H9 (cell line): ENCODE results near the gene ANXA9. TPM values are rescaled to one million over a fixed set of nuclear protein-coding genes. Genes with fewer than 3 reads are reported as not detected.

ENCODE experiments used
- DNase-seq: peaks from one replicate; pipeline ENCODE4 v3.0.0-alpha.2; 2017
- H2AFZ ChIP-seq: one replicate; pipeline ENCODE4 v1.6.1; 2013; ENCODE audit warnings: mild to moderate bottlenecking, low read length, control low read depth, moderate library complexity
- H2AK5ac ChIP-seq: 2 replicates; pipeline ENCODE4 v1.6.1; 2013; ENCODE audit warnings: low read length, control low read depth, mixed read lengths; ENCODE audit not compliant: insufficient read length
- H2BK120ac ChIP-seq: one replicate; pipeline ENCODE4 v1.6.1; 2013; ENCODE audit warnings: low read depth, mild to moderate bottlenecking, low read length, control low read depth, inconsistent platforms; ENCODE audit not compliant: poor library complexity, severe bottlenecking
- H2BK12ac ChIP-seq: 2 replicates; pipeline ENCODE4 v1.6.1; 2013; ENCODE audit warnings: low read length, control low read depth, mixed read lengths, low read depth; ENCODE audit not compliant: insufficient read length
- H2BK15ac ChIP-seq: 2 replicates; pipeline ENCODE4 v1.6.1; 2013; ENCODE audit warnings: low read depth, low read length, control low read depth
- H2BK20ac ChIP-seq: one replicate; pipeline ENCODE4 v1.6.1; 2013; ENCODE audit warnings: low read depth, mild to moderate bottlenecking, low read length, control low read depth, inconsistent platforms; ENCODE audit not compliant: poor library complexity, severe bottlenecking
- H2BK5ac ChIP-seq: 2 replicates; pipeline ENCODE4 v1.6.1; 2013; ENCODE audit warnings: low read length, control low read depth, mixed read lengths; ENCODE audit not compliant: insufficient read length
- H3K14ac ChIP-seq: 2 replicates; pipeline ENCODE4 v1.6.1; 2013; ENCODE audit warnings: low read length, control low read depth; ENCODE audit not compliant: insufficient read depth
- H3K18ac ChIP-seq: 2 replicates; pipeline ENCODE4 v1.6.1; 2013; ENCODE audit warnings: low read depth, mild to moderate bottlenecking, mixed read lengths, low read length, control low read depth; ENCODE audit not compliant: insufficient read length
- H3K23ac ChIP-seq: 2 replicates; pipeline ENCODE4 v1.6.1; 2013; ENCODE audit warnings: low read length, control low read depth, mixed read lengths, low read depth; ENCODE audit not compliant: insufficient read length
- H3K23me2 ChIP-seq: 2 replicates; pipeline ENCODE4 v1.6.1; 2013; ENCODE audit warnings: low read depth, mild to moderate bottlenecking, mixed read lengths, low read length, control low read depth; ENCODE audit not compliant: insufficient read length, poor library complexity, severe bottlenecking
- H3K27ac ChIP-seq: 2 replicates; pipeline ENCODE4 v1.5.1; 2013; ENCODE audit warnings: low read length, control low read depth, mixed read lengths, low read depth; ENCODE audit not compliant: insufficient read length
- H3K27me3 ChIP-seq: 2 replicates; pipeline ENCODE4 v1.6.1; 2013; ENCODE audit warnings: low read length, control low read depth, inconsistent platforms; ENCODE audit not compliant: insufficient read depth
- H3K4ac ChIP-seq: 2 replicates; pipeline ENCODE4 v1.6.1; 2013; ENCODE audit warnings: low read depth, mild to moderate bottlenecking, control low read depth, inconsistent platforms, low read length, moderate library complexity
- H3K4me1 ChIP-seq: 2 replicates; pipeline ENCODE4 v1.6.1; 2013; ENCODE audit warnings: low read length, control low read depth, inconsistent platforms; ENCODE audit not compliant: insufficient read depth
- H3K4me2 ChIP-seq: 2 replicates; pipeline ENCODE4 v1.6.1; 2013; ENCODE audit warnings: low read length, control low read depth, mixed read lengths; ENCODE audit not compliant: insufficient read length, insufficient read depth
- H3K56ac ChIP-seq: 2 replicates; pipeline ENCODE4 v1.6.1; 2013; ENCODE audit warnings: low read depth, mild to moderate bottlenecking, mixed read lengths, low read length, control low read depth; ENCODE audit not compliant: insufficient read length
- H3K79me1 ChIP-seq: 2 replicates; pipeline ENCODE4 v1.6.1; 2013; ENCODE audit warnings: low read depth, mild to moderate bottlenecking, moderate library complexity, low read length, control low read depth, inconsistent platforms; ENCODE audit not compliant: insufficient read depth, poor library complexity, severe bottlenecking
- H3K79me2 ChIP-seq: 2 replicates; pipeline ENCODE4 v1.6.1; 2013; ENCODE audit warnings: low read length, control low read depth, inconsistent platforms; ENCODE audit not compliant: insufficient read depth
- H3K9ac ChIP-seq: 2 replicates; pipeline ENCODE4 v1.6.1; 2013; ENCODE audit warnings: low read length, control low read depth, mixed read lengths; ENCODE audit not compliant: insufficient read length; ENCODE audit errors: extremely low read depth
- H3K9me3 ChIP-seq: one replicate; pipeline ENCODE4 v1.6.1; 2013; ENCODE audit warnings: low read depth, low read length, inconsistent platforms; ENCODE audit not compliant: control insufficient read depth
- H3T11ph ChIP-seq: one replicate; pipeline ENCODE4 v1.6.1; 2013; ENCODE audit warnings: mild to moderate bottlenecking, low read length, control low read depth, inconsistent platforms
- H4K20me1 ChIP-seq: one replicate; pipeline ENCODE4 v1.6.1; 2013; ENCODE audit not compliant: control insufficient read depth, insufficient read length, insufficient read depth
- H4K5ac ChIP-seq: 2 replicates; pipeline ENCODE4 v1.6.1; 2013; ENCODE audit warnings: low read depth, mild to moderate bottlenecking, mixed read lengths, low read length, control low read depth; ENCODE audit not compliant: insufficient read length
- H4K8ac ChIP-seq: replicated peaks from 2 replicates; pipeline ENCODE4 v1.6.1; 2013; ENCODE audit warnings: low read length, control low read depth, mixed read lengths, low read depth; ENCODE audit not compliant: insufficient read length
- H4K91ac ChIP-seq: 2 replicates; pipeline ENCODE4 v1.6.1; 2013; ENCODE audit warnings: low read depth, mild to moderate bottlenecking, moderate library complexity, mixed read lengths, low read length, control low read depth; ENCODE audit not compliant: insufficient read length
- H3K27ac Mint-ChIP-seq, 3 experiments: 2 replicates in 2 of 3; 3 replicates in 1 of 3; pipeline ENCODE4 v1.8.0; 2020 to 2021; ENCODE audit warnings: mixed read lengths in 3 of 3, mild to moderate bottlenecking in 1 of 3, moderate library complexity in 1 of 3
- H3K27me3 Mint-ChIP-seq: 2 replicates; pipeline ENCODE4 v1.8.0; 2021; ENCODE audit warnings: low read depth, mild to moderate bottlenecking, moderate library complexity, mixed read lengths
- H3K36me3 Mint-ChIP-seq, 3 experiments: 2 replicates in 2 of 3; 3 replicates in 1 of 3; pipeline ENCODE4 v1.8.0; 2020 to 2021; ENCODE audit warnings: low read depth in 3 of 3, mixed read lengths in 3 of 3; ENCODE audit not compliant: insufficient read depth in 1 of 3
- H3K4me1 Mint-ChIP-seq, 2 experiments: 2 replicates each; pipeline ENCODE4 v1.8.0; 2020; ENCODE audit warnings: mixed read lengths in 2 of 2
- H3K4me3 Mint-ChIP-seq, 2 experiments: 2 replicates in 1 of 2; 3 replicates in 1 of 2; pipeline ENCODE4 v1.8.0; 2020 to 2021; ENCODE audit warnings: mild to moderate bottlenecking in 2 of 2, mixed read lengths in 2 of 2, moderate library complexity in 1 of 2
- H3K9me3 Mint-ChIP-seq, 2 experiments: 2 replicates in 1 of 2; 3 replicates in 1 of 2; pipeline ENCODE4 v1.8.0; 2020; ENCODE audit warnings: mild to moderate bottlenecking in 2 of 2, mixed read lengths in 2 of 2, moderate library complexity in 1 of 2
- CTCF ChIP-seq: fragments of 200-600 bp; sonication (generic); conservative IDR thresholded peaks from 3 replicates; pipeline ENCODE4 v1.8.0; 2021; ENCODE audit warnings: antibody characterized with exemption, mild to moderate bottlenecking
- WGBS: extraction: QIAGEN DNeasy Blood & Tissue Kit; methylation state at CpG from one replicate; pipeline ENCODE4 v1.1.7; 2013; ENCODE audit warnings: missing lambda C conversion rate, low lambda C conversion rate, mixed read lengths; ENCODE audit not compliant: insufficient read length; ENCODE audit errors: extremely low coverage; 5-methylcytosine and 5-hydroxymethylcytosine counted together
- total RNA-seq: library from RNA; stranded (reverse); gene quantifications from 2 replicates; pipeline ENCODE4 v1.2.1, GENCODE V29; 2021

Gene ANXA9
- total RNA-seq, 1 experiment from 2014 or later: 0.92 TPM

DNA sequence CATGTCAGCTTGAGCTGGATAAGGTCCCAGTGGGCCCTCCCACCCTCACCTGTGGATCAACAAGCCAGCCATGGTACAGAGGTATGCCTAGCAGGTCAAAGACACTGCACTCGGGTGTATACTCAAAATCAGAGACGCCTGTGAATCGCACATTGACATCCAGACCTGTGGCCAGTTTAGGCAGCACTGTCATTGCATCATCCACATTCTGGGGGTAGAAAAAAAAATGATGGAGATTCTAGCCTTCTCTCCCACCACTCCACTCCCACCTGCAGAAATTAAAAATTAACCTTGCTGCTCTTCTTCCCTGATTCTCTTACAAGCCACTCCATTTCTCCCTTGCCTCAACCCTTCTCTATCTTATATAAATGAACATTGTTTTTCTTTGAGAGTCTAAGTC is 18.3 kb downstream of the ANXA9 start:
- H3K14ac ChIP-seq: no peak overlapping the region
- H2AK5ac ChIP-seq: no peak overlapping the region
- no peaks in the 10 kb centered on the region for H3K27me3 ChIP-seq
- H3K79me2 ChIP-seq: no peaks in the 10 kb centered on the region
- no peak overlapping the region for H2BK120ac ChIP-seq
- no peak overlapping the region for H3K4ac ChIP-seq
- WGBS: no CpG with 5 or more reads among the region's 3 CpGs
- no peak overlapping the region for H3K27ac ChIP-seq
- no peak overlapping the region for H3K56ac ChIP-seq
- H3K4me2 ChIP-seq: no peak overlapping the region
- no peaks in the 10 kb centered on the region for H3K9me3 ChIP-seq
- Mint-ChIP-seq H3K4me3 (no peak overlapping the region), H3K27me3 (no peaks in the 10 kb centered on the region; the same call in 1 of the 2 replicates), H3K27ac (no peak overlapping the region; a peak in 1 of 7 replicates), H3K9me3 (no peaks in the 10 kb centered on the region), H3K36me3 (peaks cover 0 to 10% (median 5%) of the 10 kb centered on the region in 3 experiments; a peak in 2 of 7 replicates), H3K4me1 (peaks cover 6 to 13% of the 10 kb centered on the region in 2 experiments)
- no peak overlapping the region for H3T11ph ChIP-seq
- H3K23ac ChIP-seq: no peak overlapping the region
- no peaks in the 10 kb centered on the region for H4K20me1 ChIP-seq
- H2BK5ac ChIP-seq: no peak overlapping the region
- H2AFZ ChIP-seq: no peak overlapping the region
- no peaks in the 10 kb centered on the region for H3K23me2 ChIP-seq
- H2BK12ac ChIP-seq: no peak overlapping the region
- H3K18ac ChIP-seq: no peak overlapping the region
- DNase-seq: no peak
- no peak for TF ChIP-seq CTCF
- peaks cover 3% of the 10 kb centered on the region; the same call in 1 of the 2 replicates for H3K4me1 ChIP-seq
- H2BK20ac ChIP-seq: no peak overlapping the region
- no peak overlapping the region for H4K5ac ChIP-seq
- no peak overlapping the region for H3K9ac ChIP-seq
- H2BK15ac ChIP-seq: no peak overlapping the region
- H4K91ac ChIP-seq: no peak overlapping the region
- no peaks in the 10 kb centered on the region for H3K79me1 ChIP-seq
- no peak overlapping the region for H4K8ac ChIP-seq
